Neutrophil (primary cell): ENCODE data around the gene TTLL9.
"Not testable (repeated sequence)": the region's sequence is repeated elsewhere in the genome, so short reads cannot be mapped to it uniquely, and the experiment has no call there.

Experiments
- H3K27ac ChIP-seq: fragments of 200-600 bp; sonication (generic); 2 replicates; pipeline ENCODE4 v1.5.1; 2016; ENCODE audit warnings: mild to moderate bottlenecking, moderate library complexity
- H3K27me3 ChIP-seq: fragments of 200-600 bp; sonication (generic); 2 replicates; pipeline ENCODE4 v1.6.0; 2016; ENCODE audit warnings: mild to moderate bottlenecking
- H3K36me3 ChIP-seq: fragments of 200-600 bp; sonication (generic); 2 replicates; pipeline ENCODE4 v1.5.1; 2017
- H3K4me1 ChIP-seq, 2 experiments: fragments of 200-600 bp in 1 of 2; sonication (generic) in 1 of 2; 1 replicate in 1 of 2; 2 replicates in 1 of 2; pipeline versions ENCODE4 v1.5.1 to v1.6.1; 2013 to 2016; ENCODE audit warnings: low read depth in 1 of 2, low read length in 1 of 2, mild to moderate bottlenecking in 1 of 2, moderate library complexity in 1 of 2; ENCODE audit not compliant: control insufficient read depth in 1 of 2, insufficient read depth in 1 of 2
- H3K4me3 ChIP-seq, 2 experiments: fragments of 200-600 bp in 1 of 2; sonication (generic) in 1 of 2; 1 replicate in 1 of 2; 2 replicates in 1 of 2; pipeline ENCODE4 v1.5.1; 2013 to 2016; ENCODE audit warnings: low read depth in 1 of 2, low read length in 1 of 2, mild to moderate bottlenecking in 1 of 2, moderate library complexity in 1 of 2
- H3K9me3 ChIP-seq: fragments of 200-600 bp; sonication (generic); 2 replicates; pipeline ENCODE4 v1.5.1; 2016
- TF ChIP-seq, protein P1 (sequence below): fragments of 200-600 bp; sonication (generic); IDR thresholded peaks from 2 replicates; pipeline ENCODE4 v1.5.1; 2016; ENCODE audit warnings: antibody characterized with exemption

TTLL9 gene

DNA sequence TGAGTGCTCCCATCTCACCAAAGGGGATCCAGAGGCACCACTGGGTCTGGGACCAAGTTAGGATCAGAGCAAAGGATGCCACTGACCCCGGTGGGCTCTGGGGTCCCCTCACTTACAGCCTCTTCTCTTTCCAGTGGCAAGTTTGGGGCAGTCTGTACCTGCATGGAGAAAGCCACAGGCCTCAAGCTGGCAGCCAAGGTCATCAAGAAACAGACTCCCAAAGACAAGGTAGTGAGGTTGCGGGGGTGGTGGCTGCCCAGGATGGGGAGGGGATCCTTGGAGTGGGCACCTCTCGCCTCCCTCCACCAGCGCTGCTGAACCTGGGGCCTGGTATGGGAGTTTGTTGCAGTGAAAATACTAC is 46.3 kb upstream of the TTLL9 start:
- Histone ChIP-seq H3K36me3 (no peaks in the 10 kb centered on the region), H3K4me1 (peaks cover 3 to 7% of the 10 kb centered on the region in 2 experiments), H3K27ac (no peak overlapping the region), H3K9me3 (no peaks in the 10 kb centered on the region), H3K4me3 (no peak overlapping the region), H3K27me3 (peaks cover 8% of the 10 kb centered on the region)
- TF ChIP-seq, protein P1, sequence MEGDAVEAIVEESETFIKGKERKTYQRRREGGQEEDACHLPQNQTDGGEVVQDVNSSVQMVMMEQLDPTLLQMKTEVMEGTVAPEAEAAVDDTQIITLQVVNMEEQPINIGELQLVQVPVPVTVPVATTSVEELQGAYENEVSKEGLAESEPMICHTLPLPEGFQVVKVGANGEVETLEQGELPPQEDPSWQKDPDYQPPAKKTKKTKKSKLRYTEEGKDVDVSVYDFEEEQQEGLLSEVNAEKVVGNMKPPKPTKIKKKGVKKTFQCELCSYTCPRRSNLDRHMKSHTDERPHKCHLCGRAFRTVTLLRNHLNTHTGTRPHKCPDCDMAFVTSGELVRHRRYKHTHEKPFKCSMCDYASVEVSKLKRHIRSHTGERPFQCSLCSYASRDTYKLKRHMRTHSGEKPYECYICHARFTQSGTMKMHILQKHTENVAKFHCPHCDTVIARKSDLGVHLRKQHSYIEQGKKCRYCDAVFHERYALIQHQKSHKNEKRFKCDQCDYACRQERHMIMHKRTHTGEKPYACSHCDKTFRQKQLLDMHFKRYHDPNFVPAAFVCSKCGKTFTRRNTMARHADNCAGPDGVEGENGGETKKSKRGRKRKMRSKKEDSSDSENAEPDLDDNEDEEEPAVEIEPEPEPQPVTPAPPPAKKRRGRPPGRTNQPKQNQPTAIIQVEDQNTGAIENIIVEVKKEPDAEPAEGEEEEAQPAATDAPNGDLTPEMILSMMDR: no peak

DNA sequence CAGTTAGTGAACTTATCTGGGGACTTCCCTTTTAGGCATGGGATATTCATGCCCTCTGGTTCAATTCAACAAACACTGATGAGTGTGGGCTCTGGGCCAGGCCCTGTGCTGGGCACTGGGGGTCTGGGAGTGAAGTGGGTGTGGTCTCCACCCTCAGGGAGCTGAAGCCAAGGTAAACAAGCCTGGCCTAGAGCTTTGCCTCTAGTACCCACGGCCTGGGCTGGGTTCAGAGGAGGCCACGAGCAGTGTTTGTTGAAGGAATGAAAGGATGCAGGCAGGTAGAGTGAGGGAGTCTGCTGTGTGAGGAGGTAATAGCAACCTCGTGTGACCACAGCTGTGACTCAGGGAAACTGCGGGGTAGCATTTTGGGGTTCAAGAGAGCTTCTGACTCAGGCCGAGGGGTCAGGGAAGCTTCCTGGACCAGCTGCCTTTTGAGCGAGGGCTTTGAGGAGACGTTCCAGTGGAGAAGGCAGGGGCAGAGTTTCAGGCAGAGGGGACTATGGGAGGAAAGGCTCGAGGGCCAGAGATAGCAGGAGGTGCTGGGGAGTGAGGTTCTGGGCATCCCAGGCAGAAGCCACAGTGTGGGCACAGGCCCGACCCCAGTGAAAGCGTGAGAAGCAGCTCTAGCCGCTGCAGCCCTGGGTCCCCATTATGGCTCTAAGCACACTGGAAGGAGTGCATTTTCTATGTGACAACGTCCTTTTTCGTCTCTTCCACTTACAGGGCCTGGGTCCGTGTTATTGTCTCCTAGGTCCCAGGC is 45.7 kb upstream of the TTLL9 start:
- peaks cover 8% of the 10 kb centered on the region for H3K27me3 ChIP-seq
- TF ChIP-seq, protein P1: no peak
- H3K4me3 ChIP-seq: no peak overlapping the region
- no peak overlapping the region for H3K27ac ChIP-seq
- H3K4me1 ChIP-seq: peaks cover 3 to 7% of the 10 kb centered on the region in 2 experiments
- H3K9me3 ChIP-seq: no peaks in the 10 kb centered on the region
- no peaks in the 10 kb centered on the region for H3K36me3 ChIP-seq

DNA sequence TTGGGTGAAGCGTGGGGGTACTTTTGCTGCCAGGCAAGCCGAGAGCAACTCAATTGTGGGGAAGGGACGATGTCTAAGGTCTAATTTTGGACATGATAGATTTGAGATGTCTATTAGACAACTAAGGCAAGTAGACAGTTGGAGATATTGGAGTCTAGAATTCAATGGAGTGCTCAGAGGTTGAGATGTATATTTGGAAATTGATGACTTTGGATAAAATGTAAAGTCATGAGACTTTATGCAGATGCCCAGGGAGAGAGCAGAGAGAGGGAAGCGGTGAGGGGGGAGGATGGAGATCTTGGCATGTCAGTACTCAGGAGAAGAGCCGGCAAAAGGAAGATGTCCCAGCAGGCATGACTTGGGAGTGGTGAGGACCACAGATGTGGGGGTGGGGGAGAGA is 44.4 kb upstream of the TTLL9 start:
- no peaks in the 10 kb centered on the region for H3K36me3 ChIP-seq
- H3K9me3 ChIP-seq: no peaks in the 10 kb centered on the region
- H3K4me1 ChIP-seq: peaks cover 3 to 7% of the 10 kb centered on the region in 2 experiments
- TF ChIP-seq, protein P1: no peak
- H3K4me3 ChIP-seq: no peak overlapping the region
- no peak overlapping the region for H3K27ac ChIP-seq
- peaks cover 8% of the 10 kb centered on the region for H3K27me3 ChIP-seq

DNA sequence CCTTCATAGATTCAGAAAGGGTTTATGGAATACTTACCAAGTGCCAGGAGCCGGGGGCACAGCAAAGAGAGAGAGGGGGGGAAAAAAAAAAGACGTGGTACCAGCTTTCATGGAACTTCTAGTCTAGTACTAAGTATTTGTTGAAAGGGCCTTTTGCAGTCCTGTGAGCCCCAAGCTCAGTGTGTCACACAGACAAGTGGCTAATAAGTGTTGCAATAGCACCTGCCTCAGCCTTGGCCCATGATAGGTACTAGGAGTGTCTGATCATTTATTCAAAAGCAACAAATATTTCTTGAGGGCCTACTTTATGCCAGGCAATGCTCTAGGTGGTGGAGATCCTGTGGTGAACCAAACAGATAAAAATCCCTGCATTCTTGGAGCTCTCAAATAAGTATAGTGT is 43.4 kb upstream of the TTLL9 start:
- Histone ChIP-seq H3K4me3 (no peak overlapping the region), H3K4me1 (peaks cover 3 to 7% of the 10 kb centered on the region in 2 experiments), H3K9me3 (no peaks in the 10 kb centered on the region), H3K36me3 (no peaks in the 10 kb centered on the region), H3K27ac (no peak overlapping the region), H3K27me3 (peaks cover 7% of the 10 kb centered on the region)
- TF ChIP-seq, protein P1: no peak

DNA sequence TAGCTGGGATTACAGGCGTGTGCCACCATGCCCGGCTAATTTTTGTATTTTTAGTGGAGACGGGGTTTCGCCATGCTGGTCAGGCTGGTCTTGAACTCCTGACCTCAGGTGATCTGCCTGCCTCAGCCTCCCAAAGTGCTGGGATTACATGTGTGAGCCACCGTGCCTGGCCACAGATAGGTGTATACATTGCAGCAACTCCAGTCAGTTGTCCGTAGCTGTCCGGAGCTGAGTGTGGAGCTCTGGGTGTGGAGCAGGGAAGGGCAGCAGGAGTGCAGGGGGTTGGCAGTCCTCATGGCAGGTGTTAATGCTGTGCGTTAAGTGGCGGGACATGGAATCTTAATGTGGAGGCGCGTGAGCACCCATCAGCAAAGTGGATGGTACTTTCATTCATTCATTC is 42.4 kb upstream of the TTLL9 start:
- not testable (repeated sequence) for H3K4me3 ChIP-seq, H3K27ac ChIP-seq, H3K9me3 ChIP-seq, H3K36me3 ChIP-seq, H3K27me3 ChIP-seq, H3K4me1 ChIP-seq

DNA sequence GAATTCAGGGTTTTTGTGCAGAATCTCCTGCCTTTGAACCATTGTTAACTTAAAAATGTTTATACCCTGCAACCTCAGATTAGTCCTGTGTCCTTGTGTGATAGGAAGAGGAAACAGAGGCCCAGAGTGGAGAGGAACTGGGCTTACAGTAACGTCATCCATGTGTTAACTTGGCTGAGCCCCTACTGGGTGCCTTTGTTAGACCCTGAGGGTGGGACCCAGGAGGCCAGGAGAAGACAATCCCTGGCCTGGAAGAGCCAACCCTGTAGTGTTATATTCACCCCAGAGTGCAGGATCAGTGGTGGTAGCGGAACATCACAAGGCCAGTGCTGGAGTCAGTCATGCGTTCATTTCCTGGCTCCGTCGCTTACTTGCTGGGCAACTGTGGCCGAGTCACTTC is 40.7 kb upstream of the TTLL9 start:
- no peak overlapping the region for H3K27ac ChIP-seq
- no peaks in the 10 kb centered on the region for H3K4me1 ChIP-seq
- H3K4me3 ChIP-seq: no peak overlapping the region
- H3K9me3 ChIP-seq: no peaks in the 10 kb centered on the region
- TF ChIP-seq, protein P1: no peak
- H3K27me3 ChIP-seq: no peaks in the 10 kb centered on the region
- no peaks in the 10 kb centered on the region for H3K36me3 ChIP-seq
